ENCODE measurements around the gene NDUFV3. TPM values are rescaled to one million over a fixed set of nuclear protein-coding genes. Genes with fewer than 3 reads are reported as not detected.
"Not testable (repeated sequence)": the region's sequence is repeated elsewhere in the genome, so short reads cannot be mapped to it uniquely, and the experiment has no call there.

Gene NDUFV3
- total RNA-seq, 2 donors from 2014 or later: 35.7 to 38.2 TPM

GRCh38 chr21:42951193-42951592 is 58.1 kb downstream of the NDUFV3 start:
- intact Hi-C loops (cut with DNase I, micrococcal nuclease); ATAC-seq; DNase-seq: not testable (repeated sequence)

- no peak for DNase-seq
- no peak for ATAC-seq
- intact Hi-C loops (cut with DNase I, micrococcal nuclease): no loop called here
Measured at GRCh38 chr21:42956824-42957630, 63.9 kb downstream of the NDUFV3 start.

GRCh38 chr21:42958122-42958521 is 65.0 kb downstream of the NDUFV3 start:
- intact Hi-C loops (cut with DNase I, micrococcal nuclease); DNase-seq; ATAC-seq: not testable (repeated sequence)

GRCh38 chr21:42959728-42960127 is 66.6 kb downstream of the NDUFV3 start:
- intact Hi-C loops (cut with DNase I, micrococcal nuclease): no loop called here

GRCh38 chr21:42962380-42963007 is 69.4 kb downstream of the NDUFV3 start:
- DNase-seq: no peak
- intact Hi-C loops (cut with DNase I, micrococcal nuclease): no loop called here
- no peak for ATAC-seq

More at GRCh38 chr21:42959728-42960127, 66.6 kb downstream of the NDUFV3 start:
- no peak for DNase-seq
- no peak for ATAC-seq

Small RNA genes lying within 50 kb of the gene (microRNA-seq; reads per million reads assigned to microRNA genes)
- gene MIR5692B: 0 reads per million in 2 donors

Other genes with a start within 250 kb of the NDUFV3 start
- gene PDE9A, start 239.7 kb upstream of the NDUFV3 start, total RNA-seq: 100 to 1,000 TPM; 117 to 236 TPM
- gene WDR4, start 13.8 kb upstream of the NDUFV3 start, total RNA-seq: 10 to 100 TPM; 10.5 to 21.5 TPM
- not detected for gene ERVH48-1, start 32.3 kb downstream of the NDUFV3 start, total RNA-seq
- gene PKNOX1, start 81.3 kb downstream of the NDUFV3 start, total RNA-seq: 10 to 100 TPM; 12.4 to 15.3 TPM
- gene CBS, start 182.5 kb downstream of the NDUFV3 start, total RNA-seq: 10 to 100 TPM in 1 of 2 donors, 1 to 10 TPM in 1; 3.4 to 15.8 TPM
- 1 to 10 TPM; 6.5 to 7.2 TPM for gene U2AF1, start 214.3 kb downstream of the NDUFV3 start, total RNA-seq

Measured in left colon (tissue), 2 donors.